T-helper 17 cell (primary cell): ENCODE data around the gene PAPSS1. TPM values are rescaled to one million over a fixed set of nuclear protein-coding genes. Genes with fewer than 3 reads are reported as not detected.

ENCODE experiments used
- ATAC-seq: fragments of 150-1000 bp; cut with Tn5 transposase; 2 replicates; pipeline ENCODE4 v1.10.0; 2021; ENCODE audit warnings: mild to moderate bottlenecking, moderate library complexity
- DNase-seq, 3 donors: peaks; one replicate each; pipeline versions ENCODE4 v3.0.0 to v3.0.0-alpha.2; 2020 to 2021
- H3K9me3 ChIP-seq: one replicate; pipeline ENCODE4 v1.7.0; 2013; ENCODE audit warnings: low read length, mild to moderate bottlenecking; ENCODE audit not compliant: control insufficient read depth, poor library complexity, severe bottlenecking
- H3K27ac Mint-ChIP-seq: one replicate; pipeline ENCODE4 v1.8.0; 2022; ENCODE audit warnings: mild to moderate bottlenecking, moderate library complexity, mixed read lengths
- H3K27me3 Mint-ChIP-seq: one replicate; pipeline ENCODE4 v1.8.0; 2022; ENCODE audit warnings: mixed read lengths
- H3K36me3 Mint-ChIP-seq: one replicate; pipeline ENCODE4 v1.8.0; 2022; ENCODE audit warnings: low read depth, mixed read lengths
- H3K4me1 Mint-ChIP-seq: one replicate; pipeline ENCODE4 v1.8.0; 2022; ENCODE audit warnings: mild to moderate bottlenecking, mixed read lengths
- H3K4me3 Mint-ChIP-seq: one replicate; pipeline ENCODE4 v1.8.0; 2022; ENCODE audit warnings: mild to moderate bottlenecking, moderate library complexity, mixed read lengths
- total RNA-seq, 4 donors: library from RNA in 2 of 4; stranded (reverse) in 2 of 4; gene quantifications; one replicate each; pipeline ENCODE4 v1.2.3 and lab custom pipeline; 2022 to 2026

Gene PAPSS1
- total RNA-seq, 2 donors from 2014 or later = 13.1 to 14.8 TPM

DNA sequence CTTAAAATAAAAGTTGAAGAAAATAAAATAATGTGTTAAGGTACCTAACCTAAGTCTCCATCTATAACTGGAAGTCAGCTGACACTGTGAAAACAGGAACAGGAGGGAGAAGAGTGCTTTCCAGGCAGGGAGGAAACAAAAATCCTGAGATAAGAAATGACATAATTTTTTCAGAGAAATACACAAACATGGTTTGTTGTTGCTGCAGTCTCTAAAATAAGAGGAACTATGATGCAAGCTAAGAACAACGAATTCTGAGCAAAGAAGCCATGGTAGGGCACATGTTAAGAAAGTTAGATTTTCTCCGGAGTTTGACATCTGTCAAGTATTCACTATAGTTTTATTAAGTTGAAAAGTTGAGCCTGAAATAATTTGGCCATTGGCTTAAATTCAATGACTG, 26.9 kb downstream of the PAPSS1 start:
- no peak for DNase-seq
- no peaks in the 10 kb centered on the region for H3K9me3 ChIP-seq
- H3K36me3 Mint-ChIP-seq = peaks cover 9% of the 10 kb centered on the region
- H3K4me3 Mint-ChIP-seq = no peak overlapping the region
- peaks cover 15% of the 10 kb centered on the region for H3K4me1 Mint-ChIP-seq
- no peaks in the 10 kb centered on the region for H3K27me3 Mint-ChIP-seq
- no peak overlapping the region for H3K27ac Mint-ChIP-seq
- no peak for ATAC-seq

DNA sequence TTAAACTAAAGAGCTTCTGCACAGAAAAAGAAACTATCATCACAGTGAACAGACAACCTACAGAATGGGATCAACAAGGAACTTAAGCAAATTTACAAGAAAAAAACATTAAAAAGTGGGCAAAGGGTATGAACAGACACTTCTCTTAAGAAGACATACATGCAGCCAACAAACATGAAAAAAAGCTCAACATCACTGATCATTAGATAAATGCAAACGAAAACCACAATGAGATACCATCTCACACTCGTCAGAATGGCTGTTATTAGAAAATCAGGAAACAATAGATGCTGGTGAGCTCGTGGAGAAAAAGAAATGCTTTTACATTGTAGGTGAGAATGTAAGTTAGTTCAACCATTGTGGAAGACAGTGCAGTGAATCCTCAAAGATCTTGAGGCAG, 27.8 kb downstream of the PAPSS1 start:
- no peaks in the 10 kb centered on the region for H3K27me3 Mint-ChIP-seq
- no peak overlapping the region for H3K4me3 Mint-ChIP-seq
- peaks cover 9% of the 10 kb centered on the region for H3K36me3 Mint-ChIP-seq
- no peak for DNase-seq
- no peak overlapping the region for H3K27ac Mint-ChIP-seq
- peaks cover 15% of the 10 kb centered on the region for H3K4me1 Mint-ChIP-seq
- no peak for ATAC-seq
- no peaks in the 10 kb centered on the region for H3K9me3 ChIP-seq

DNA sequence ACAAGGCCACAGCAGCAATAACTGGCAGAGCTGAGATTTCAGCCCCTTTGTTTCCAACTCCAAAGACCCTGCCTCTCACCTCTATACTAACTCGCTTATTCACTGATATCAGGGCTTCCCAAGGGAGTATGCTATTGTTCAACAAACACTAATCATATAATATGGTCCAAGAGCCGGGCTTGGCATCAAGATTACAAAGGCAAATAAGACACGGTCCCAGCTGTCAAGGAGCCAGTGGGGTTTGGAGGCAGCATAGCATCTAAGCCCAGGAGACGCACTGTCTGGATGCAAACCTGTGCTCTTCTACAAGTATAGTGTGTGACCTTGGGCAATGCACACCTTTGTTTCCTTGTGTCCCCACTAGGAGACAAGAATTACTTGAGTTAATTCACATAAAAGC, 28.7 kb downstream of the PAPSS1 start:
- Mint-ChIP-seq H3K27me3 (no peaks in the 10 kb centered on the region), H3K4me3 (no peak overlapping the region), H3K27ac (no peak overlapping the region), H3K36me3 (peaks cover 9% of the 10 kb centered on the region), H3K4me1 (peaks cover 15% of the 10 kb centered on the region)
- DNase-seq = no peak
- H3K9me3 ChIP-seq = no peaks in the 10 kb centered on the region
- no peak for ATAC-seq

DNA sequence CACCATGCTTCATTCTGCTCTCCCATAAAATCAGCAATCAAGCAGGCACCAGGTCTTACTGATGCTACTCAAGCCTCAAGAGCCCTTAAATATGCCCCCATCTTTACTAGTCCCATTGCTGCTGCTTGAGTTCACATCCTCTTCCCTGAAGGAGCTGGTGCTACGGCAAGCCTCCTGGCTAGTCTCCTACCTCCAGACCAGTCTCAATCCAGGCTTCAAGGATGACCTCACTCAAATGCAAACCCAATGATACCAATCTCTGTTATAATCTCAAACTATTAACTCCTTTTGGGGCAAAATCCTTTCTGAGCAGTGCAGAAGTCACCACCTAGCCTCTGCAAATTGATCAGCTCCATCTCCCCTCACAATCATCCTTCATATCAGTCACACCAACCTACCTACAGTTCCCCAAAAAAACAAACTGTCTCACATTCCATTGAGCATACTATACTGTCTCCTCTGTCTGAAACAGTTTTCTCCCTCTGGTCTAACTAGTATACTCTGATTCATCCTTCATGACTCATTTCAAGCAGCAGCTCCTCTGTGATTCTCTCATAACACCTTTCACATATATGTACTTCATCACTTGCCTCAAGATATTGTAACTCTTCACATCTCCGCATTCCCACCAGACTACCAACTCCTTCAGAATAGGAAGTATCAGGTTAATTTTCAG, 30.0 kb downstream of the PAPSS1 start:
- ATAC-seq (no peak), DNase-seq (no peak)
- Mint-ChIP-seq H3K27ac (no peak overlapping the region), H3K36me3 (peaks cover 6% of the 10 kb centered on the region), H3K4me3 (no peak overlapping the region), H3K27me3 (no peaks in the 10 kb centered on the region), H3K4me1 (peaks cover 14% of the 10 kb centered on the region)
- H3K9me3 ChIP-seq = no peaks in the 10 kb centered on the region

DNA sequence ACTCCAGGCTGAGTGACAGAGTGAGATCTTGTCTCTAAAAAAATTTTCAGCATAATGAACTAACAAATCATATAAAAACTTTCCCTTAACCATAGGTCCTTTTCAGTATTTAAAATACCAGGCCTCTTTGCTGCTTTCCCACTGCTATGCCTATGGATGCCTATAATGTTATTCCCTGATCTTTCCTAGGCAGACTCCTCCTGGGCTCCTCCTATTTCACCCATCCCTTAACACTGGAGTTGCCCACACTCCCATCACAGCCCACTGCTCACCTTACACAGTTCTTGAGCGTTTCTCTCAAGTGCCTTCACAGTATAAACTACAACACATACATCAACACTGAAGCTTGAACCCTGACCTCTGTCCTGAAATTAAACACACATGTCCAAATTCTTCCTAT, 31.6 kb downstream of the PAPSS1 start:
- no peaks in the 10 kb centered on the region for H3K27me3 Mint-ChIP-seq
- H3K4me1 Mint-ChIP-seq = peaks cover 16% of the 10 kb centered on the region
- no peak overlapping the region for H3K4me3 Mint-ChIP-seq
- no peak overlapping the region for H3K27ac Mint-ChIP-seq
- no peak for DNase-seq
- no peak for ATAC-seq
- H3K9me3 ChIP-seq = no peaks in the 10 kb centered on the region
- peaks cover 9% of the 10 kb centered on the region for H3K36me3 Mint-ChIP-seq

DNA sequence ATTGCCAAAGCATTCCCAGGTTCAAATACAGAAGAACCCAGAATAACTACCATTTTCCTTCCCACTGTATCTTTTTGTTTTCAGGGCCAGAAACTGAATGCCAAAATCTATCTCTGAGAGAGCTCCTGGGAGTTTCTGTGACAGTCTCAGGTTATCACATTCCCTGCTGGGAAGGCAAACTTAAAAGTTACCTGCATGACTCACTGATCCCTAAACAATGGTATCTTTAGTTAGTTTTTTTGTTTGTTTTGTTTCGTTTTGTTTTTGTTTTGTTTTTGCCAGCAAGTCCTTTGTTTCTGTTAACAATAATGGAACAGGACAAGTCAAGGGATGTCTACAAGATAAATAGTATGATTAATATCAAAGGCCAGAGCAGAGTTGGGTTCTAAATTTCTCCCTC, 34.3 kb downstream of the PAPSS1 start:
- ATAC-seq (no peak), DNase-seq (no peak)
- Mint-ChIP-seq H3K27ac (no peak overlapping the region), H3K4me1 (peaks cover 4% of the 10 kb centered on the region), H3K4me3 (no peak overlapping the region), H3K36me3 (peaks cover 8% of the 10 kb centered on the region), H3K27me3 (no peaks in the 10 kb centered on the region)
- H3K9me3 ChIP-seq = no peaks in the 10 kb centered on the region

DNA sequence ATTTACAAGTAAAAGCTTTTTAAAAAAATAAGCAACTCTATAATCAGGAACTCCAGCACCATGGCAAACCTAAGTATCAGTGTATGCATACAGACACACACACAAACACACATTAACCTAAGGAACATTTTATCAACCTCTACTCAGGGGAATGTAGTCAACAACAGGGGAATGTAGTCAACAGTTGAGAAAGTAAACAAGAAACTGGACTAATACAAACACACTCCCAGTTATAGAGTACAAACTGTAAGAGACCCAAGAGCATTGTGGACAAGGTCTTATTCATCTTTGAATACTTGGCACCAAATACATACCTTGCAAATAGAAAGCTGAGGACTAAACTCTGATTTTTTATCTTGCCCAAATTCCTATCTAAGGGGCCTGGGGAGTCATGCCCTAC, 36.2 kb downstream of the PAPSS1 start:
- Mint-ChIP-seq H3K4me3 (no peak overlapping the region), H3K27ac (no peak overlapping the region), H3K27me3 (no peaks in the 10 kb centered on the region), H3K36me3 (peaks cover 14% of the 10 kb centered on the region), H3K4me1 (peaks cover 4% of the 10 kb centered on the region)
- no peaks in the 10 kb centered on the region for H3K9me3 ChIP-seq
- DNase-seq (no peak), ATAC-seq (no peak)

DNA sequence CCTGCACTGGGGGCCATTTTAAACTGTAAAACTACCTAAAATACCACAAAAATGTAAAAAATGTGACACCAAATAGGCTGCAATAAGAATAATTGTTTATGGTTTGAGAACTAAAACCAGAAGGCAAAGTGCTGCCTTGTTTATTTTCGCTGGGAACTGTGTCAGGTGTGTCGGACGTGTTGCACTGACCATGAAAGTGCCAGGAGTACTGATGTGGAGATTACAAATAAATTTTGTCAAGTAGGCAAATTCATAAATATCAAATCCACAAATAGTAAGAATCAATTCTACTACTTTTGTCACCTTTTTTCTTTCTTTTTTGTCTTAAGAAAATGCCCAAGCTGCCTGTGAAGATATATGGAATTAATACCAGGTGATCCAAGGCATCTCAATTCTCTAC, 37.7 kb downstream of the PAPSS1 start:
- H3K4me1 Mint-ChIP-seq = peaks cover 4% of the 10 kb centered on the region
- ATAC-seq = no peak
- H3K27me3 Mint-ChIP-seq = no peaks in the 10 kb centered on the region
- H3K9me3 ChIP-seq = no peaks in the 10 kb centered on the region
- H3K4me3 Mint-ChIP-seq = no peak overlapping the region
- H3K27ac Mint-ChIP-seq = no peak overlapping the region
- H3K36me3 Mint-ChIP-seq = peaks cover 21% of the 10 kb centered on the region
- DNase-seq = no peak

DNA sequence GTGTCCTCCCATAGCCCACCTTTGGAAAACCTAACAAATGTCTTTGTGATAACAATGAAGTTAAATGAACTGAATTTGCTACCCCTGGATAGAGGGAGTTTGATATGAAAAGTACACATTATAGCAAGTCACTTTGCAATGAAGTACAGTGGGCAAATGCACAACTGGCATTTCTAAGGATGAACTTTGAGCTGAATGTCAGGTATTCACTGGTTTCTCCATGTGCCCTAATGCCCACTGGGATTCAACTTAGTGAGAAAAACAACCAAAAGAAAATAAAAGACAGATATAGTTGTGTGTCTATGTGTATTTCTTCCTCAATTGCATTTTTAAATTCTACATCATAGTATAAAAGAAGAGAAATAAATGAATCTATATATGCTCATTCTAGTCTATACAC, 51.0 kb downstream of the PAPSS1 start:
- H3K9me3 ChIP-seq = no peaks in the 10 kb centered on the region
- DNase-seq = no peak
- H3K36me3 Mint-ChIP-seq = peaks cover 6% of the 10 kb centered on the region
- H3K27ac Mint-ChIP-seq = no peak overlapping the region
- no peaks in the 10 kb centered on the region for H3K27me3 Mint-ChIP-seq
- ATAC-seq = no peak
- H3K4me1 Mint-ChIP-seq = peaks cover 8% of the 10 kb centered on the region
- no peak overlapping the region for H3K4me3 Mint-ChIP-seq

DNA sequence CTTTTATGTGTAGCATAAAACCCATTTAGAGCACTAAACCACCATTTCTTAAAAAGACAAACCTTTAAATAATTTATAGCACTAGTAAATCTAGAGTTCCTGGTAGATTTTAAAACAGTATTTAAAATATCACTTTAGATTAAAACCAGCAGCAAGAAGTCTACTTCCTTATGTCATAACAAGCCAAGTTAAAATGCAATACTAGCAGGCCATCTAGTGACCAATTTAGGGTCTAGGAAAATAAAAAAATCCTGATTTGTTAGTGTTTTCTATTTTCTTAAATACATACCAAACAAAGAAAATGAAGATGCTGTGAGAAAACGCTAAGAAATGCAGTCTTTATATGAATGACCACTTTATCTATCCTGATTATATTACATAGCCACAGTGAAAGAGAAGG, 53.9 kb downstream of the PAPSS1 start:
- H3K27me3 Mint-ChIP-seq = no peaks in the 10 kb centered on the region

DNA sequence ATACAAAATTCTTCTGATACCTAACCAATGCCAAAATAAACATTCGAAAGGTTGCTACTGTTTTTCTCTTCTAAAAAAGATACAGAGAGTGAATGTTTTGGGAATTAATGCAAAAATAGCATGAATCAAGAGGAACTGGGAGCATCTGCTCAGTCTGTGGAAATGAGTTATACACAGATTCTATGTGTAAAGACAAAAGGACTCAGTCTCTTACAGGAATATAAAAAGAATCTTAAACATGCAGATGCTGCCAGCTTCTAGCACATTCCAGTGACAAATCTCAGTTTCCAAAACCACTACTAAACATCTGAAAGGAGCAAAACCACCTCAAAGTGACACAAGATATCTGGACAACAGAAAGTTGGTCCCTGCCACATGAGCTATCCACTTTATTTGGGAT, 55.0 kb downstream of the PAPSS1 start:
- DNase-seq = no peak
- ATAC-seq = no peak
- peaks cover 6% of the 10 kb centered on the region for H3K4me1 Mint-ChIP-seq
- no peaks in the 10 kb centered on the region for H3K27me3 Mint-ChIP-seq
- H3K27ac Mint-ChIP-seq = no peak overlapping the region
- peaks cover 3% of the 10 kb centered on the region for H3K36me3 Mint-ChIP-seq
- H3K4me3 Mint-ChIP-seq = no peak overlapping the region
- no peaks in the 10 kb centered on the region for H3K9me3 ChIP-seq

More for the DNA sequence above, 53.9 kb downstream of the PAPSS1 start:
- Mint-ChIP-seq H3K4me1 (peaks cover 6% of the 10 kb centered on the region), H3K36me3 (peaks cover 5% of the 10 kb centered on the region), H3K27ac (no peak overlapping the region), H3K4me3 (no peak overlapping the region)
- no peaks in the 10 kb centered on the region for H3K9me3 ChIP-seq
- ATAC-seq (no peak), DNase-seq (no peak)

DNA sequence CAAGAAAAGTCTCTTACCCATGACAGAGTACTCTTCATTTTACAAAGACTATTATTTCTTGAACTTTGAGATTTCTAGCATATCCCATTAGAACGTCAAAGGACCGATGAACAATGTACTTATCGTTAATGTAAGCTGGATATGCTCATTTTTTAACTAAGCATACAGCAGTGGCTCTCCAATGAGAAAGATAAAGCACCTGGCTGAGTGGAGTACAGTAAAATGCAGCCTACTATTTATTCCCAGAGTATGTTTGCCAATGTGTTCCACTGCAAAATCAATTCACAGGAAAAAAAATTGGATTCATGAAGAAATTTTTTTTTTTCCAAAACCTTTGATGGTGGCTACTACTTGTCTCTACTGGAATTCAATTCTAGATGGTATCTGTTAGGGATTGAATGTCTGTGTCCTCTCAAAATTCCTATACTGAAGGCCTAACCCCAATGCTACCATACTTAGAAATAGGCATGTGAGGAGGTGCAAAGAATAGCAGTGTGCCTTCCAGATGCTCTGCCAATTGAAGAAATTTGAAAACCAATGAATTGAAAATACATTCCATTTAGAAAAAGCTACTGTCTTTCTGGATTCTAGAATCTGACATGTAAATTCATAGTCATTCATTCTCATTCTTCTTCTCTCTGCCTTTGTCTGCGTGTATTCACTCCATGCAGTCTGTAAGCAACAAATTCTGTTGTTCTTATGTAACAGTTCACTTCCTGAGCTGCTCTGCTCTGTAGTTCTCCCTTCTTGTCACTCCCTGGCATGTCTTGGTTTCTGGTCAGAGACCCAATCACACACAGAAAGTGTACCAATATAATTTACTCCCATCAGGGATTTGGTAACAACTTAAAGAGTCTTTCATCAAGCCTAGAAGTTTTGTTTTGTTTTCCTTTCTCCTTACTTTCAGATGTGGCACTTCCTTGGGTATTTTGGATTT, 61.4 kb downstream of the PAPSS1 start:
- Mint-ChIP-seq H3K36me3 (peaks cover 12% of the 10 kb centered on the region), H3K4me1 (peaks cover 2% of the 10 kb centered on the region), H3K27me3 (no peaks in the 10 kb centered on the region), H3K27ac (no peak overlapping the region), H3K4me3 (no peak overlapping the region)
- no peaks in the 10 kb centered on the region for H3K9me3 ChIP-seq
- ATAC-seq (no peak), DNase-seq (no peak)

DNA sequence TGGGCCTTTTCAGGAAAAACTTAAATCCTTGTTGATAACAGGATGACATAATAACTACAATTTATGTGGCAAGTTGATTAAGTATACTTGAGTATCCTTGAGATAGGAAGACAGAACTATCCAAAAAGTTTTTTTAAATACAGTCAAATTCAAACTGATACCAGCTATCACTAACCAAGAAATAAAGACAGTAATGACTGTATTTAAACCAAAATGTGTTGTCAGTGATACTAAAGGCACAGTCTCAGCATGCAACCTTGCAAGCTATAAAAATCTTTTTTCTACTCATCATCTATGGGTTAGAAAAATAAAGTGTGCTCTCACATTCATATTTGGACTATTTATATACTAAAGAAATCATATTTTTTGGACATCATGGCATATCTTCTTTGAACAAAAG, 64.7 kb downstream of the PAPSS1 start:
- H3K4me1 Mint-ChIP-seq = peaks cover 6% of the 10 kb centered on the region
- H3K4me3 Mint-ChIP-seq = no peak overlapping the region
- no peaks in the 10 kb centered on the region for H3K9me3 ChIP-seq
- H3K27ac Mint-ChIP-seq = no peak overlapping the region
- ATAC-seq (no peak), DNase-seq (no peak)
- H3K27me3 Mint-ChIP-seq = no peaks in the 10 kb centered on the region
- peaks cover 15% of the 10 kb centered on the region for H3K36me3 Mint-ChIP-seq

DNA sequence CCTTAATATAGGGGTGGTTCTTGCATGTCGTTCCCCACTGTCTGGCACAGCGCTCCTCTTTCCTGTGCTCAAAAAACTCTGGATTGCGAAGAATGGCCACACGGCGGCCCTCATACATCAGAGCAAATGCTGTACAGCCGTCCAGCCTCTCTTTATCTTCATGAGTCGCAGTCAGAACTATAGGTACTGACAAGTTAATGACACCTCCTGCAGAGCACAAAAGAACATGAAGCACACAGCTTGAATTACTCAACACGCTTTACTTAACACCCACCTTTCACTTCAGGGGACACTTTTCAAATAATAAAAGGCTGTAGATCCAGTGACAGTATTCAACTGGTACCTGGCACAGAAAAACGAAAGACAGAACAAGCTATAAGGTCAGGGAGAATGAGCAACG, 65.3 kb downstream of the PAPSS1 start:
- H3K9me3 ChIP-seq = no peaks in the 10 kb centered on the region
- ATAC-seq (no peak), DNase-seq (no peak)
- no peak overlapping the region for H3K4me3 Mint-ChIP-seq
- H3K27me3 Mint-ChIP-seq = no peaks in the 10 kb centered on the region
- peaks cover 15% of the 10 kb centered on the region for H3K36me3 Mint-ChIP-seq
- H3K4me1 Mint-ChIP-seq = peaks cover 6% of the 10 kb centered on the region
- H3K27ac Mint-ChIP-seq = no peak overlapping the region
